HG02884 (cell line): ENCODE measurements around the gene SCGB1D1.

ENCODE experiments used
- ATAC-seq: cut with Tn5 transposase; IDR thresholded peaks from one replicate; pipeline ENCODE4 v1.9.1; 2021; ENCODE audit warnings: mild to moderate bottlenecking, moderate library complexity; ENCODE audit not compliant: unreplicated experiment

SCGB1D1 gene, protein sequence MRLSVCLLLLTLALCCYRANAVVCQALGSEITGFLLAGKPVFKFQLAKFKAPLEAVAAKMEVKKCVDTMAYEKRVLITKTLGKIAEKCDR

DNA sequence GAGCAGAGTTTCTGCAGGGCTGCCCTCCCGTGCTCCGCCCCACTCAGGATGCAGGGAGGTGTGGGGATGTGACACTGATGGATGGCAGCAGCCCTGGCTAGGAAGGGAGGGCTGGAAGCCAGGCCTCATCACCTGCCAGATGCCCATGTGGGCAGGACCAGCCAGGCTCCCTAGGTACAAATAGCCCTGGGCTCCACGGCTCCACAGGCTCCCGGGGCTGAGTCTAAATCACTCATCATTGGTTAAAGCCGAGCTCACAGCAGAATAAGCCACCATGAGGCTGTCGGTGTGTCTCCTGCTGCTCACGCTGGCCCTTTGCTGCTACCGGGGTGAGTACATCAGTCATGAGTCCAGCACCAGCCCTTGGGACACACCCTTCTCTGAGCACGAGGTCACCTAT is at the start of gene SCGB1D1:
Gene SCGB1D1 (plus strand): TSS at position 206 of the 400 bp plus-strand sequence. CDS start 69 bp downstream, at position 275.
- no peak for ATAC-seq

- no peak for ATAC-seq
These were observed 49.5 kb upstream of the SCGB1D1 start for GRCh38 chr11:62140304-62141110.

GRCh38 chr11:62141111-62142042 is 48.6 kb upstream of the SCGB1D1 start:
- ATAC-seq = no peak

DNA sequence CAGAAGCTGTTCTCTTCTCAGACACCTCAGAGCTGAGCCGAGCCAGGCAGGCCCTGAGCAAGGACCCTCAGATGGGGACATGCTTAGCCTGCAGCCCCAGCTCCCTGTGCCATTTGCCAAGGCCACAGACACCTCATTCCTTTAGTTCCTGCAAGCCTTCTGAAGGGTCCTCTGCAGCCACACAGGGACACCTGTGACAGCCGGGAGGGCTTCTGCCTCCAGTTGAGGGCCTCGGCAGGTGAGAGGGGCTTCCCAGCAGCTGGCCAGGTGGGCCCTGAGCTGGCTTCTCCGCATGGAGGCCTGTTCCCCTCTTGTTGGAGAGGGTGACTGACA is 48.0 kb upstream of the SCGB1D1 start:
- no peak for ATAC-seq

DNA sequence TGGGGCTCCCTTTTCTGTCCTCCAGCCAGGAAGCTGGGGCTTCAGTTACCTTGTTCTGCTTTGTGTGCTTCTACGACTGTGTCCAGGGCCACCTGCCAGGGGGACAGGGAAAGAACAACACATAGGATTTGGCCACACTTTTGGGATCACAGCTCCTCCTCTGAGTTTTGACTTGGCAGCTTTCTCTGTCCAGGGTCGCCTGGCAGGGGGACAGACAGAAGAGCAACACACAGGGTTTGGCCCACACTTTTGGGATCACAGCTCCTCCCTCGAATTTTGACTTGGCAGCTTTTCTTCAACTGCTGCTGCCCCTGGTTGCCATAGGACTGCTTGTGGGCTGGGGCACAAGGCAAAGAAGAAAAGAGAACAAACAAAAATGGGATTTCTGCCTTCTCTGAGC is 47.1 kb upstream of the SCGB1D1 start:
- ATAC-seq = no peak

DNA sequence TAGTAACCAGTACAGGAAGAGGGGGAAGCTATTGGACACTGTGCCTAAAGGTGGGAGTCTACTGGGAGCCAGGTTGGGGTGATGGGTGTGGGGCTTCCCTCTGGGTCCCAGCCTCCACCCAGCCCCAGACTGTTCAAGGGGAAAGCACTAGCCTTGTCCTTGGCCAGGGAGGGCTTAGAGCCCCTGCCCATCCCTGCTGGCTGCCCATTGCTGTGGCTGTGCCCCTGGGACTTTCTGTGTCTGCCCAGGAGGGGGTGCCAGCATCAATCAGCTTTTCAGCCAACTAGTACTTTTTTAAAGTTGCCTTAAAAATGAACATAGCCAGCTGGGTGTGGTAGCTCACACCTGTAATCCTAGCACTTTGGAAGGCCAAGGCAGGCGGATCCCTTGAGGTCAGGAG is 46.3 kb upstream of the SCGB1D1 start:
- no peak for ATAC-seq

DNA sequence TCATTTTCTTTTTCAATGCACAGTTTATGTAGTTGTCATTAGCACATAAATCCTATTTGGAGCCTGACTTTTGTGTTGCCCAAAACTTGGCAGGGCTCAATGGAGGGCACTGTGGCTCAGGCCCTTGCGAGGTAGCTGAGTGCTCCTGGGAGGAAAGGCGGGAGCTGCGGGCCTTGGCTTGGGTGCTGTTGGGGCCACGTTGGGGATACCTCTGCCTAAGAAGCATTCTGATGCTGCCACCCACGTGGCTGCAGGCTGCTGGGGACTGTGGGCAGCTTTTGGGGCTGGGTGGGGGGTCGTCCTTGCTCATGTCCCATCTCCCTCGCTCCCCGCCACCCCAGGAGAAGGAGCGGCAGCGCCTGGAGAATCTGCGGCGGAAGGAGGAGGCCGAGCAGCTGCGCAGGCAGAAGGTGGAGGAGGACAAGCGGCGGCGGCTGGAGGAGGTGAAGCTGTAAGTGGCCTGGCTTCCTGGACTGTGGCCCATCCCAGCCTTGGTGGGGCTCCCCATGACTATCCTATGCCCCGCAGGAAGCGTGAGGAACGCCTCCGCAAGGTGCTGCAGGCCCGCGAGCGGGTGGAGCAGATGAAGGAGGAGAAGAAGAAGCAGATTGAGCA is 45.3 kb upstream of the SCGB1D1 start:
- ATAC-seq = no peak

DNA sequence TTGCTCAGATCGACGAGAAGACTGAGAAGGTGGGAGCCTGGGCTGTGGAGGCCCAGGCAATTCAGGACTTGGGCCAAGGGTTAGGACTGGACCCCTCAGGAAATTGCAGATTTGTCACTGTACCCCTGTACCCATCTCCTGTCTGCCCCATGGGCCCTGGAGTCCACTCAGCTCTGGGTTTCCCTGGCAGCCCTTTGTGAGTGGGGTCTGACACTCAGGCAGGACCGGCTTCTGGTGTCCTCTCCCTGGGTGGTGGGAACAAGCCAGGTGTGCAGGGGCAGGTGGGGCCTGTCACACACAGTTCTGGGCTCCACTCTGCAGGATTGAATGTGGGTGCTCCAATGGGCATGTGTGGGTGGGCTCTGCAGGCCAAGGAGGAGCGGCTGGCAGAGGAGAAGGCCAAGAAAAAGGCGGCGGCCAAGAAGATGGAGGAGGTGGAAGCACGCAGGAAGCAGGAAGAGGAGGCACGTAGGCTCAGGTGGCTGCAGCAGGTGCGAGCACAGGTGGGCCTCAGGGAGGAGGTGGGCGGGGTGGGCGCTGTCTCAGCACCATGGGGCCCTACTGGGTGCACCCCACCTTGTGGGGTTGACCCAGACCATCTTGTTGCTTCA is 44.6 kb upstream of the SCGB1D1 start:
- no peak for ATAC-seq

- ATAC-seq = no peak
These were observed 43.4 kb upstream of the SCGB1D1 start for GRCh38 chr11:62146476-62147200.

GRCh38 chr11:62147545-62147944 is 42.5 kb upstream of the SCGB1D1 start:
- no peak for ATAC-seq

- ATAC-seq = no peak
These were observed 41.6 kb upstream of the SCGB1D1 start for GRCh38 chr11:62148271-62148980.

DNA sequence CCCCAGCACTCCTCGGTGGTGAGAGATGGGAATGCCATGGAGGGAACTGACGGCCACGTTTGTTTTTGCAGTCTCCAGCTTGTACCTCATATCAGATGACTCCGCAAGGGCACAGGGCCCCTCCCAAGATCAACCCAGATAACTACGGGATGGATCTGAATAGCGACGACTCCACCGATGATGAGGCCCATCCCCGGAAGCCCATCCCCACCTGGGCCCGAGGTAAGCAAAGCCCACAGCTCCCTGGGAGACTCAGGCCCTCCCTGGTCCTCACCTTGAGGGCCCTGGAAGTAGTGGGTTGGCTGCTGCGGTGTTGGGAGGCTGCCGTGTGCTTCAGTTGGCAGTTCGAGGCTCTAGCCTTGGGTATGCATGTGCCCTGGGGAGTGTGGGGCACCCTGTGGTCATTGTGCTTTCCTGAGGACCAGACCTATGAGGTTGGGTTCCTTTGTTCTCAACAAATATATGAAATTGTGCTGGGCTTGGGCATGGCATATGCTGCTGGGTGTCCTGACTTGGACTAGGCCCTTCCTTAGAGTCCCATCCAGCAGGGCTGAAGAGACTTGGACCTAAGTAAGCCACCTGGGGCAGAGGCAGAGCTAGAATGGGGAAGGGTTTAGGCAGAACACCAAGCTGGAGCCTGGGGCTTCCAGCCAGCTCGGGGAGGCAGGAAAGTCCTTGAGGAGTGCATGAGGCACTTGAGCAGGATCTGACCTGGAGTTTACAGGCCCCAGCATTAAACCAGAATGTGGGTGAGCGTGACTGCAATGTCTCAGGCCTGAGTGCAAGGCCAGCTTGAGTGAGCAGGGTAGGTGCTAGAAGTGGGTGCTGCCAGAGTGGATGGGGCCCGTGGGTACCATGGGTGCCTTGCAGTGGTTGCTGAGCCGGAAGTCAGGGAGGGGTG is 39.8 kb upstream of the SCGB1D1 start:
- no peak for ATAC-seq

DNA sequence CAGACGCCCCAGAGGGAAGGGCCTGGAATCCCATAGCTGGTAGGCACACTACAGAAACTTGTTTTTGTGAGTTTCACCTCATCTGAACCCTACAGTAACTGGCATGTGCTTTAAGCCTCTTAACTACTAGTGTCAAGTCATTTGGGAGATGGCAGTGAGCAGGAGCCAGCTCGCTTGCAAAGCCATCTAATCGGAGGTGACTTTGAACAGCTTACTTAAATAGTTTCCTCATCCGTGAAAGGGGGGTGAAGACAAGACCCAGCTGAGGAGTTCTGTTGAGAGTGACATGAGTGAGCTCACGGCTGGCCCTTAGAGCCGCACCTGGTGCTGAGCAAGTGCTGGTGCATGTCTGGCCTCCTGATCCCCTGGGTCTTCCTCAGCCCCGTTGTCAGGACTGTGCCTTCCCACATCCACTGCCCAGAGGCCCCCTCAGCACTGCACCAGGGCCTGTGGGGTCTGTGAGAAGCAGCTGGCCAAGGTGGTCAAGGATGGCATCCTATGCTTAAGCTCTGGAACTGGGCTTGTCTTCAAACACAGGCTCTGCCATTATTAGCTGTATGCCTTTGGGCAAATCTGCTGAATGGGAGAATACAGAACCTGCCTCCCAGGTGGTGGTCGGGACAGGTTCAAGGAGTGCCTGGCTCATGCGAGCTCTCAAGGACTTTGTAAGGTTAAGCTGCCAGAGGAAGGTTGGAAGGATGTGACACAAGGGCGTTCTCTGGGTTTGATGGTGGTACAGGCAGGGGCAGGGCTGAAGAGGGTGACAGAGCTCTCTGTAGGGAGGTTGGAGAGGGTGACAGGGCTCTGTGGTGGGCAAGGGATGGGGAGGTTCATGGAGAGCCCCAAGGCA is 38.9 kb upstream of the SCGB1D1 start:
- no peak for ATAC-seq

- no peak for ATAC-seq
These were observed 38.3 kb upstream of the SCGB1D1 start for GRCh38 chr11:62151737-62152102.

DNA sequence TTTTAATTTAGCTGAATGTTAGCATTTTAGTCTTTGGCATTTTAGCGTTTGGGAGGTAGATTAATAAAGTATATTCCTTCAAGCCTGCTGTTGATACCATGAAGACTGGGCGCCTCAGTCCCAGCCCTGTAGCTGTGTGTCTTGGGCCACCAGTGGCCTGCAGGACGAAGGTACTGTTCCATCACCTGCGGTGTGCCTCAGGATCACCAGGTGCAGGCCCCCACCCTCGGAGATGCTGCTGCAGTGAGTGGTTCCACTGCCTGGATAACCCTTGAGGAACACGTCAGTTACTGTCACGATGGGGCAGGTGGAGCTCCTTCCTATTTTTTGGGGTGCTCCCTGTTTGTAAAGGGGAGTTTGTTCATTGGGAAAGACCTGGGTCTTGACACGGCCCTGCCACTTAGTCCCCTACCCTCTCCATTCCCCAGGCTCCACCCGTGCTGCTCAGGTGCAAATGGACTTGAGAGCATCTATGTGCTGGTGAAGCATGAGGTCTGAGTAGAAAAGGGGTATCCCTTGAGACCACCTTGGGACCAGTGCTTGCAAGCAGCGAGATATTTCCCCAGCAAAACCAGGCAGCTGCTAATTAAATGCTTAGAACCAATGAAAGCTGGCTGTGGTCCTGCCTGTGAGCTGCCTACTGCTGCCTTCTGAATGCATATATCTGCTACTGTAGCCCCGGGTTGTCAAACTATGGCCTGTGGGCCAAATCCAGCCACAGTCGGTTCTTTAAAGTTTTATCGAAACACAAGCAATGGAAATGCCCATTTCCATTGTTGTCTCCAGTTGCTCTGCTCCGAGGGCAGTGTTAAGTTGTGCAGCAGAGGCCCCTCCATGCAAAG is 37.5 kb upstream of the SCGB1D1 start:
- ATAC-seq = no peak

GRCh38 chr11:62153087-62153395 is 37.0 kb upstream of the SCGB1D1 start:
- ATAC-seq = no peak

- ATAC-seq = no peak
These were observed 36.4 kb upstream of the SCGB1D1 start for GRCh38 chr11:62153617-62154016.
